Measurements from ENCODE around the gene SLC22A6.

SLC22A6 gene

GRCh38 chr11:62931499-62932278 lies 53.1 kb downstream of the SLC22A6 start:
- DNase-seq: no peak

- DNase-seq: no peak
Observed at GRCh38 chr11:62930666-62931065, 54.1 kb downstream of the SLC22A6 start.

GRCh38 chr11:62930157-62930556 lies 54.6 kb downstream of the SLC22A6 start:
- DNase-seq: no peak

DNA sequence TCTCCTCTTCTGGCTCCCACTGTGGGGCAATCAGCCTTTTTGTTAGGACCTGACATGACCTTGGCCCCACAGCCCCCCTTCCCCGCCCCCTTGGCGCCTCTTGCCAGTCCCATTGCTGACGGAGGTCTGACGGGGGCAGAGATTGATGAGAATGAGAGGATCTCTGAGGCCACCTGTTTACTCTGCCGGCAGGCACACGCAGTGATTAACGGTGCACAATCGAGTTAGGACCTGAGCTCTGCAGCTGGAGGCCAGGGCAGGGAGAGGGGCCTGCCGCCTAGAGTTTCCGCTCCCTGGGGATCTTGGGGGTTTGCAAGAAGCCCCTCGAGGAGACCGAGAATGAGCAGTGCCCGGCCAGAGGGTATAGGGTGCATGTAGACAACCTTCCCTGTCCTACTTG lies 56.8 kb downstream of the SLC22A6 start:
- DNase-seq: no peak

- DNase-seq: no peak
Observed at GRCh38 chr11:62926680-62927455, 57.9 kb downstream of the SLC22A6 start.
